ENCODE measurements around the gene ANKHD1.

Gene ANKHD1, protein sequence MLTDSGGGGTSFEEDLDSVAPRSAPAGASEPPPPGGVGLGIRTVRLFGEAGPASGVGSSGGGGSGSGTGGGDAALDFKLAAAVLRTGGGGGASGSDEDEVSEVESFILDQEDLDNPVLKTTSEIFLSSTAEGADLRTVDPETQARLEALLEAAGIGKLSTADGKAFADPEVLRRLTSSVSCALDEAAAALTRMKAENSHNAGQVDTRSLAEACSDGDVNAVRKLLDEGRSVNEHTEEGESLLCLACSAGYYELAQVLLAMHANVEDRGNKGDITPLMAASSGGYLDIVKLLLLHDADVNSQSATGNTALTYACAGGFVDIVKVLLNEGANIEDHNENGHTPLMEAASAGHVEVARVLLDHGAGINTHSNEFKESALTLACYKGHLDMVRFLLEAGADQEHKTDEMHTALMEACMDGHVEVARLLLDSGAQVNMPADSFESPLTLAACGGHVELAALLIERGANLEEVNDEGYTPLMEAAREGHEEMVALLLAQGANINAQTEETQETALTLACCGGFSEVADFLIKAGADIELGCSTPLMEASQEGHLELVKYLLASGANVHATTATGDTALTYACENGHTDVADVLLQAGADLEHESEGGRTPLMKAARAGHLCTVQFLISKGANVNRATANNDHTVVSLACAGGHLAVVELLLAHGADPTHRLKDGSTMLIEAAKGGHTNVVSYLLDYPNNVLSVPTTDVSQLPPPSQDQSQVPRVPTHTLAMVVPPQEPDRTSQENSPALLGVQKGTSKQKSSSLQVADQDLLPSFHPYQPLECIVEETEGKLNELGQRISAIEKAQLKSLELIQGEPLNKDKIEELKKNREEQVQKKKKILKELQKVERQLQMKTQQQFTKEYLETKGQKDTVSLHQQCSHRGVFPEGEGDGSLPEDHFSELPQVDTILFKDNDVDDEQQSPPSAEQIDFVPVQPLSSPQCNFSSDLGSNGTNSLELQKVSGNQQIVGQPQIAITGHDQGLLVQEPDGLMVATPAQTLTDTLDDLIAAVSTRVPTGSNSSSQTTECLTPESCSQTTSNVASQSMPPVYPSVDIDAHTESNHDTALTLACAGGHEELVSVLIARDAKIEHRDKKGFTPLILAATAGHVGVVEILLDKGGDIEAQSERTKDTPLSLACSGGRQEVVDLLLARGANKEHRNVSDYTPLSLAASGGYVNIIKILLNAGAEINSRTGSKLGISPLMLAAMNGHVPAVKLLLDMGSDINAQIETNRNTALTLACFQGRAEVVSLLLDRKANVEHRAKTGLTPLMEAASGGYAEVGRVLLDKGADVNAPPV (N-terminal part only)

DNA sequence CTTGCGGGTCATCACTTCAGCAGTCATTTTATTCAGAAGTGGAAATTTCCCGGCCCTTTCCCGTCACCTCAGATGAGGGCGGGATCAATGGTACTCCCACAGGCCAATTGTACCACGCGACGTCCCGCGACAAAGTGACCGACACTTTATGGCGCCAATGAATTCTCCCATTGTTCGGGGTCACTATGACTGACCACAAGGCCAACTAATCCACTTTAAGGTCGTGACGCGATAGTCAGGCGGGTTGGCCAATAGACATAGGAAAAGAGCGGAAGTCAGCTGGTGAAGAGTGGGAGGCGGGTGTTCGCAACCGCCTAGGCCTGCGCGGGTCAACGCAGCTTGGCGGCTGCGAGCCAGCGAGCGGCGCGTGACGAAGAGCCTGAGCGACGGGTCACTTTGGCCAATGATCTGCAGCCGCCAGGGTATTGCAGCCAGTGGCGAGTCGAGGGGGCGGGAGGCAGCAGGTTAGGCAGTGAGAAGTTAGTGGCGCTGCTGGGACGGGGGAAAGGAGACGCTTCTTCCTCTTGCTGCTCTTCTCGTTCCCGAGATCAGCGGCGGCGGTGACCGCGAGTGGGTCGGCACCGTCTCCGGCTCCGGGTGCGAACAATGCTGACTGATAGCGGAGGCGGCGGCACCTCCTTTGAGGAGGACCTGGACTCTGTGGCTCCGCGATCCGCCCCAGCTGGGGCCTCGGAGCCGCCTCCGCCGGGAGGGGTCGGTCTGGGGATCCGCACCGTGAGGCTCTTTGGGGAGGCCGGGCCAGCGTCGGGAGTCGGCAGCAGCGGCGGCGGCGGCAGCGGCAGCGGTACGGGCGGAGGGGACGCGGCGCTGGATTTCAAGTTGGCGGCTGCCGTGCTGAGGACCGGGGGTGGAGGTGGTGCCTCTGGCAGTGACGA is at the start of gene ANKHD1:
ANKHD1 (plus strand) TSS at position 472 of the 896 bp plus-strand sequence; CDS start at position 607, 135 bp downstream.
- DNase-seq, result peak; percentile 98 to 99

DNA sequence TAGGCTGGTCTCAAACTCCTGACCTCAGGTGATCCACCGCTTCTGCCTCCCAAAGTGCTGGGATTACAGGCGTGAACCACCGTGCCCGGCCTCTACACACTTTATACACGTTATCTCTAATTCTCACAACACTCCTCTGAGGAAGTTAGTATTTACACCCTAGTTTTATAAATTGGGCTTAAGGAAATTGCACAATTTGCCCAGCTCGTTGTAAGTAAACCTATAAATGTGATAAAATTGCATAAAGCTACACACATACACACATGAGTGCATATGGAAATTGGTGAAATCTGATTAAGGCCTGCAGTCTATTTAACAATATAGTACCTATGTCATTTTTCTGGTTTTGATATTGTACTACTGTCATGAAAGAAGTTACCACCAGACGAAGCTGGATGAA is 46.1 kb upstream of the ANKHD1 start:
- DNase-seq, result no peak

DNA sequence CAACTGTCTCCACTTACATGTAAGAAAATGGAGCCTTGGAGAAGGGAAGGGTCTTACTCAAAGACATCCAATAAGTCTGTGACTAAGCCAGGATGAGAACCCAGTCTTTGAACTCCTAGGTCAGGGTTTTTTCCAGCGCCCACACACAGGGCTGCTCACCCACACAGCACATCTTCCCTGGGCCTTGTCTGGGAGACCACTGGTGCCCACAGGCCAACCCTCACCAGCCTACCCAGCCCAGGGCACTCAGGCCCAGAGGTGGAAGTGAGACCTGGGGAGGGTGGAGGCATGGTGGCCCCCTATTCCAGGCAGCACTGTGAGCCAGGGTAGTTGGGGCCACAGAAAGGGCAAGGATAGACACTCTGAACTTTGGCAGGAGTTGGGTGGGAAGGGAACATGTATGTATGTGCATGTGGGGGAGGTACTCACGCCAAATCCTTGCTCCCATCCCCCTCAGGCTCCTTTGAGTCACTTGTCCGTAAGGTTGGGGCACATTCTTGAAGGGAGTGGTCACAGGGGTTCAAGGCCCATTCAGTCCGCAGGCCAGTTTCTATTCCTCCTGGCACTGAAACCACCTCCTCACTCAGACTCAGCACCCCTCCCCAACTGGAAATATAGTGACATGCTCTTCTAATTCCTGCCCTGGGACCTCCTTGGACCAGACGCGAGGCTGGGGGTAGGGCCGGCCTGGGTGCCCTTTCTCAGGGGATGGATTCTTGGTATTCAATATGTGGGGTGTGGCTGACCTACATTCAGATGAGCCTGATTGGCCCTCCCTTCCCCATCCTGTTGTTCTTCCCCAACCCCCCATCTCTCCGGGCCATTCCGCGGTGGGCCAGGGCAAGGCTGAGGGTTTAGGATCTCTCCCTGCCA is 44.5 kb upstream of the ANKHD1 start:
- DNase-seq, result no peak

DNA sequence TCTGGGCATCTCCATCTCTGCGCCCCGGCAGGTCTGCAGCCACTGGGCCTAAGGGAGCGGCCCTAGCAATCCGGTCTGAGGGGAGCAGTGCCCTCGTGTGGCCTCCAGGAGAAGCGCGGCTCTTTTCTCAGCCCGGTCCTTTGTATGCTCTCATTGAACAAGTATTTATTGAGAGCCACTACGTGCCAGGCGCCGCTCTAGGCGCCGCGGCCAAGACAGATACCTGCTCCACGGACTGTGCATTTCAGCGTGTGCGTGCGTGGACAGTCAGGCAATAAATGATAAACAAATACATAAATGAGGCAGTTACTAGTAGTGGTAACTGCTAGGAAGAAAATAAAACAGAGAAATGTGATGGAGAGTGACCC is 43.9 kb upstream of the ANKHD1 start:
- DNase-seq, result peak; percentile 24 to 87

DNA sequence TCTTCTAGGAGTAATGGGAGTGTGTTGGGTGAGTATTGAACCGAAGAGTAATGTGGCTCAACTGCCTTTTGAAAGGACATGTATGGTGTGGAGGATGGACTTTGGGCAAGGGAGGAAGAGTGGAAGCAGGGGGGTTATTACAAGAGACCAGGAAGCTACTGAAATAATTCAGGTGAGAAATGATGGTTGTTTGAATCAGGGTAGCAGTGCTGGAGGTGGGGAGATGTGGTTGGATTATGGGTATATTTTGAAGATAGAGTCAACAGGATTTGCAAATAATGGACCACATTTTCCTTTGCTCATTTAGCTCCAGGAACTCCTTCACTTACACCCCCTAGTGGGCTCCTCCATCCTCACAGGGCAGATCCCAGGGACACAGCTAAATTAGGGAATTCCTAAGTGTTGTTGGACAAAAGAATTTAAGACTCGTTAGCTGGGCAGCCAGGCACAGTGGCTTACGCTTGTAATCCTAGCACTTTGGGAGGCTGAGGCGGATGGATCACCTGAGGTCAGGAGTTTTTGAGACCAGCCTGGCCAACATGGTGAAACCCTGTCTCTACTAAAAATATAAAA is 42.8 kb upstream of the ANKHD1 start:
- no peak for DNase-seq

DNA sequence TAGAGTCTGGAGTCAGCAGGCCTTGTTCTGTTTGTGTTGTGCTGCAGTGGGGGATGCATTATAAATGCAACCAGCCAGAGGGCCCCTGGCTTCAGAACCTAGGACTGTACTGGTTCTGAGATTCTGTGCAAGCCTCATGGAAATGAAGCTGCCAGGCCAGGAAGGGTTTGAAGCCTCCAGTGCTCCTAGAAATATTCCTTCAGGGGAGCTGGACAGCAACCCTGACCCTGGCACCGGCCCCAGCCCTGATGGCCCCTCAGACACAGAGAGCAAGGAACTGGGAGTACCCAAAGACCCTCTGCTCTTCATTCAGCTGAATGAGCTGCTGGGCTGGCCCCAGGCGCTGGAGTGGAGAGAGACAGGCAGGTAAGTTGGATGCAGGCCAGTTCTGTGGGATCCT is 41.5 kb upstream of the ANKHD1 start, which contains the start of gene SLC4A9:
SLC4A9 (plus strand) TSS at position 94 of the 400 bp plus-strand sequence; CDS start at position 137, 43 bp downstream.
- no peak for DNase-seq

DNA sequence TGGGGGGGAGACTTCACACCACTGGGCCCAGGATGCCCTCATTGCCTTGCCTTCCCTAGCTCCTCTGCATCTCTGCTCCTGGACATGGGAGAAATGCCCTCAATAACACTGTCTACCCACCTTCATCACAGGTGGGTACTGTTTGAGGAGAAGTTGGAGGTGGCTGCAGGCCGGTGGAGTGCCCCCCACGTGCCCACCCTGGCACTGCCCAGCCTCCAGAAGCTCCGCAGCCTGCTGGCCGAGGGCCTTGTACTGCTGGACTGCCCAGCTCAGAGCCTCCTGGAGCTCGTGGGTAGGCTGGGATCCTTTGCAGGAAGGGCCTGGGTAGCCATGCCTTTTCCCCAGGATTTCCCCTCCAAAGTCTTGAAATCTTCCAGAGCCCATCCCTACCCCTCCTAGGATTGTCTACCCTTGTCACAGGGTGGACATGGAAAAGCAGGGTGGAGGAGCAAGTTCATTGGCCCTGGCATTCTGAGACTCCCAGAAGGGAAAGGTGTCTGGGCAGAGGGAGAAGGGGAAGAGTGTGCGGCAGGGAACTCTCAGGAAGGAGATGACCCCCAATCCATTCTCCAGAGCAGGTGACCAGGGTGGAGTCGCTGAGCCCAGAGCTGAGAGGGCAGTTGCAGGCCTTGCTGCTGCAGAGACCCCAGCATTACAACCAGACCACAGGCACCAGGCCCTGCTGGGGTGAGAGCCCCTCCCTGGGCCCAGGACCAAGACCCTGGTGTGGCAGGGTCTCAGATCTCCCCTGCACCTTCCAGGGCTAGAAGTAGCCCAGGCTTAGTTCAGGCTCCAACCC is 40.8 kb upstream of the ANKHD1 start:
- DNase-seq, result no peak

DNA sequence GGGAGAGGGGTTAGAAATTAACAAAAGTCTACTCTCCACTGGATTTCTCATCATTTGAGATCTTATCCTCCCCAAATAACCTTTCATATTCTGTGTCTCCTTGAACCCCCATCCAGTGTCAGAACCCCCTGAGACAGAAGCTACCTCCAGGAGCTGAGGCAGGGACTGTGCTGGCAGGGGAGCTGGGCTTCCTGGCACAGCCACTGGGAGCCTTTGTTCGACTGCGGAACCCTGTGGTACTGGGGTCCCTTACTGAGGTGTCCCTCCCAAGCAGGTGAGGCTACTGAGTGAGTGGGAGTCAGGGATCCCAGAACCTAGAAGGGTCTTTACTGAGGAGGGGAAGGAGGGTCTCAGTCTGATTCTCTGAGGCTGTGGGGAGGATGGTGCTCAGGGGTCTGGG is 39.7 kb upstream of the ANKHD1 start:
- DNase-seq, result no peak

DNA sequence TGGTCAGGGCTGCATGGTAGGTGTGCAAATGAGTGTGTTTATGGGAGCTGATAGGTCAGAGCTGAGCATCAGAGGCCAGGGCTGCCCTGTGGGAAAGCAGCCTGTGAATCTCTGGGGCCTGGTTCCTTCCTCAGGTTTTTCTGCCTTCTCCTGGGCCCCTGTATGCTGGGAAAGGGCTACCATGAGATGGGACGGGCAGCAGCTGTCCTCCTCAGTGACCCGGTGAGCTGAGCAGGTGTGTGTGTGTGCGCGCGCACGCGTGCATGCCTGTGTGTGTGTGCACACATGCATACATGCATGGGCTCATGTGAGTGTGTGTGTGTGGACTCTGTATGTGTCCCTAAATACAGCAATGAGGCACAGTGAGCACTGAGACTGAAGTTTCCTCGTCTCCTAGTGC is 39.3 kb upstream of the ANKHD1 start:
- DNase-seq, result no peak

DNA sequence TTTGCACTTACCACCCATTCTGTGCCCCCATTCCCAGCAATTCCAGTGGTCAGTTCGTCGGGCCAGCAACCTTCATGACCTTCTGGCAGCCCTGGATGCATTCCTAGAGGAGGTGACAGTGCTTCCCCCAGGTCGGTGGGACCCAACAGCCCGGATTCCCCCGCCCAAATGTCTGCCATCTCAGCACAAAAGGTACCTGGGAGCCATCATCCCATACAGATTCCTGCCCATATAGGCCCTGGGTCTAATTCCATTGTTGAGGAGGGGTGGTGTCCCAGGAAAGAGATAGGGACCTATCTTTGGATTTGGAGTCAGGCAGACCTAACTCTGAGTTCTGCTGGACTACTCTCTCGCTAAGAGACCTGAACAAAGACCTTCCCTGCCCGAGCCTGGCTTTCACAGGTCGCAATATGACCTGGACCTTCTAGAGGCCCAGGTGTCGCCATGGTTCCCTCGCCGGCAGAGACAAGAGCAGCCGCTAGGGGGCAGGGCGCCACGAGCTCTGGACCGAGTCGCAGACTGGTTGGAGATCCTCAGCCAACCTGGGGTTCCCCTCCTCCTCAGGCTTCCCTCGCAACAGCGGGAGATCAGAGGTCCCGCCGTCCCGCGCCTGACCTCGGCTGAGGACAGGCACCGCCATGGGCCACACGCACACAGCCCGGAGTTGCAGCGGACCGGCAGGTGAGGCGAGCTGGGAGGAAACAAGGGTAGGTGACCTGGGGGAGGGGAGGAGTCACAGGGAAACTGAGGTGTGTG is 38.6 kb upstream of the ANKHD1 start:
- peak in 1 of 2 experiments; percentile 17 for DNase-seq

DNA sequence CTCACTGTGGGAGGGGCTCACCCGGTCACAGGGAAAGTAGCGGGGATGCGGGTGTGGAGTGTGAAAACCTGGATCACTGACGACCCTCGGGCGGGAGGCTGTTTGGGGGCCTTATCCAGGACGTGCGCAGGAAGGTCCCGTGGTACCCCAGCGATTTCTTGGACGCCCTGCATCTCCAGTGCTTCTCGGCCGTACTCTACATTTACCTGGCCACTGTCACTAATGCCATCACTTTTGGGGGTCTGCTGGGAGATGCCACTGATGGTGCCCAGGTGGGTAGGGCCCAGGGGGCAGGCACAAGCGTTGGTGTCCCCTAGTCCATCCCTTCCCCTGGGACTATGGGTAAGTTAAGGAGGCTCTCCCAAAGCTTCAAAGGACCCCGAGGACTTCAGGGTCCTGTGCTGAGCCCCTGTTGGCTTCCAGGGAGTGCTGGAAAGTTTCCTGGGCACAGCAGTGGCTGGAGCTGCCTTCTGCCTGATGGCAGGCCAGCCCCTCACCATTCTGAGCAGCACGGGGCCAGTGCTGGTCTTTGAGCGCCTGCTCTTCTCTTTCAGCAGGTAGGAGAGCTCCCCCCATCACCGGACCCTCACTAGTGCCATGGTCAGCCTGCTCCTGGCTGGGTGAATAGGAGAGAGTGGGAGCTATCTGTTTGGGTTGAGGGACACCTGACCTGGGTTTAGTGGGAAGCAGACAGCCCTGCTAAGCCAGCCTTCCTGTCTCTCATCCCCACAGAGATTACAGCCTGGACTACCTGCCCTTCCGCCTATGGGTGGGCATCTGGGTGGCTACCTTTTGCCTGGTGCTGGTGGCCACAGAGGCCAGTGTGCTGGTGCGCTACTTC is 37.8 kb upstream of the ANKHD1 start:
- DNase-seq, result no peak

DNA sequence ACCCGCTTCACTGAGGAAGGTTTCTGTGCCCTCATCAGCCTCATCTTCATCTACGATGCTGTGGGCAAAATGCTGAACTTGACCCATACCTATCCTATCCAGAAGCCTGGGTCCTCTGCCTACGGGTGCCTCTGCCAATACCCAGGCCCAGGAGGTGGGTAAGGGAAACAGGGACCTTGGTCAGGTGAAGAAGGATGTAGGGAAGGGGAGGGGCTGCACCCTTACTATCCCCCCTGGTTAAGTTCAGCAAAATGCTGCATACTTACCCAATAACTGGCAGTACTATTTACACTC is 37.2 kb upstream of the ANKHD1 start:
- no peak for DNase-seq

DNA sequence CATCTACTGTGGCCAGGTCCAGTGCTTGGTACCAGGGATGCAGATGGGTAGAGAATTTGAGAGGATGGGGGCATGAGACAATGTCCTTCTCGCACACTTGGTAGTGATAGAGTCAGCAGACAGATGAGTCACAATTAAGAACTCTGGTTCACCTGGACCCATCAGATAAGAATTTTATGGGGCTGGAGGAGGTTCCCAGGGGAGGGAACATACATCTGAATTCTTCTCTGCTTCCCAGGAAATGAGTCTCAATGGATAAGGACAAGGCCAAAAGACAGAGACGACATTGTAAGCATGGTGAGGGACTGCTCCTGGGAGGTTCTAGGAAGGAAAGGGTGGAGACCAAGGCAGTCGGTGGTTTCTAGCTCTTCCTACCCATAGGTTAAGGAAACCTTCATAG is 36.4 kb upstream of the ANKHD1 start:
- DNase-seq, result no peak

DNA sequence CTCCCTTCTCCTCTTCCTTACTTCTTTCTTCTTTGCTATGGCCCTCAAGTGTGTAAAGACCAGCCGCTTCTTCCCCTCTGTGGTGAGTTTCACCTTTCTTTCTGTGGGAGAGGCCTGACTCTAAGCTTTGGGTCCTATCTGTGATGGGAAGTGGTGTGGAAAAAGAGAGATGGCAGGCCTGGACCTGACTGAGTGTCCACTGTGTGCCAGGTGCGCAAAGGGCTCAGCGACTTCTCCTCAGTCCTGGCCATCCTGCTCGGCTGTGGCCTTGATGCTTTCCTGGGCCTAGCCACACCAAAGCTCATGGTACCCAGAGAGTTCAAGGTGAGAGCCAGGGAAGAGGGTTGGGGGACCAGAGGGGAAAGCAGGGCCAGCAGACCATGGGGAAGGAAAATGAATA is 35.7 kb upstream of the ANKHD1 start:
- DNase-seq, result no peak

DNA sequence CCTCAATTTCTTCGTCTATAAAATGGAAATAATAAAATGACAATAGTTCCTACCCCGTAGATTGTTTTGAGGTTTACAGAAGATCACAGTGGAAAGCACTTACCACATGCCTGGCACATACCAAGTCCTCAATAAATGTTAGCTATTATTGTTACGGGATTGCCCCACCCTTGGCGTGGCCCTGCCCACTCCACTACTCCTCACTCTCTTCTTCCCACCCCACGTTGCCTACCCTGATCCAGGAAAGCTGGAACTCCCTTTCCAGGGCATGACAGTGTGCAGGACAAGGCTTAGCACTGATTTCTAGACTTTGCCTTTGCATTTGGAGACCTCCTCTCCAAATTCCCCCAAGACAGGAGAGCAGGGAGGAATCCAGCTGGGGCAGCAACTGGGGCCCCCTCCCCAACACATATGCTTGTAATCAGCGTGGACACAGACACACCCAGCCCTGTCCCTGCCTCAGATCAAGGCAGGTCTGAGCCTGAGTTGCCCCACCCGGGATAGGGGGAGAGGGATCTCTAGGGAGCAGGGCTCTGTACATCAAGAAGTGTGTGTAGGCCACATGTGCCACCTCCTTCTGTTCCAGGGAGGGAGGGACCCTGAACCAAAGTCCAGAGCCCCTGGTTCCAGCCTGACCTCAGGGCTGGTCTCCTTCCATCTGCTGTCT is 34.9 kb upstream of the ANKHD1 start:
- no peak for DNase-seq

DNA sequence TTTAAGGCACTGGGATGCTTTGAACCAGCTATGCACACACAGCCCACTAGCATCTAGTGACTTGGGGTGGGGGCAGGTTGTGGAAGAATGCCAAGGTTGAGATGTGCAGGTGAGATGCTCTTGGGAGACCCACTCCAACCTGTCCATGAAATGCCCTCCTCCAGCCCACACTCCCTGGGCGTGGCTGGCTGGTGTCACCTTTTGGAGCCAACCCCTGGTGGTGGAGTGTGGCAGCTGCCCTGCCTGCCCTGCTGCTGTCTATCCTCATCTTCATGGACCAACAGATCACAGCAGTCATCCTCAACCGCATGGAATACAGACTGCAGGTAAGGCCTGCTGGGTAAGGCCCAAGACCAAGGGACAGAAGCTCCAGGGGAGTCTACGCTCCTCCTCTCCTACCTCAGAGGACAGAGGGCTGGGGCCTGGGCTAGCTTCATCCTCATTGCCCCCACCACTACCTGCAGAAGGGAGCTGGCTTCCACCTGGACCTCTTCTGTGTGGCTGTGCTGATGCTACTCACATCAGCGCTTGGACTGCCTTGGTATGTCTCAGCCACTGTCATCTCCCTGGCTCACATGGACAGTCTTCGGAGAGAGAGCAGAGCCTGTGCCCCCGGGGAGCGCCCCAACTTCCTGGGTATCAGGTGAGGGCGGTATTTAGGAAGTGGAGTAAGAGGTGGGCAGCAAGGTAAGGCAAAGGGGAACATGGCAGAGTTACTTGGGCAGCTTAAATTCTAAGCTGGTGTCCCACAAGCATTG is 34.2 kb upstream of the ANKHD1 start:
- no peak for DNase-seq
